GM19468 (cell line): ENCODE results near the gene CA7.
"Not testable (repeated sequence)": the region's sequence is repeated elsewhere in the genome, so short reads cannot be mapped to it uniquely, and the experiment has no call there.

ENCODE experiments used
- ATAC-seq: cut with Tn5 transposase; IDR thresholded peaks from one replicate; pipeline ENCODE4 v1.9.1; 2021; ENCODE audit warnings: mild to moderate bottlenecking, moderate library complexity, moderate number of reproducible peaks; ENCODE audit not compliant: unreplicated experiment; ENCODE audit errors: extremely low read depth

Gene CA7

DNA sequence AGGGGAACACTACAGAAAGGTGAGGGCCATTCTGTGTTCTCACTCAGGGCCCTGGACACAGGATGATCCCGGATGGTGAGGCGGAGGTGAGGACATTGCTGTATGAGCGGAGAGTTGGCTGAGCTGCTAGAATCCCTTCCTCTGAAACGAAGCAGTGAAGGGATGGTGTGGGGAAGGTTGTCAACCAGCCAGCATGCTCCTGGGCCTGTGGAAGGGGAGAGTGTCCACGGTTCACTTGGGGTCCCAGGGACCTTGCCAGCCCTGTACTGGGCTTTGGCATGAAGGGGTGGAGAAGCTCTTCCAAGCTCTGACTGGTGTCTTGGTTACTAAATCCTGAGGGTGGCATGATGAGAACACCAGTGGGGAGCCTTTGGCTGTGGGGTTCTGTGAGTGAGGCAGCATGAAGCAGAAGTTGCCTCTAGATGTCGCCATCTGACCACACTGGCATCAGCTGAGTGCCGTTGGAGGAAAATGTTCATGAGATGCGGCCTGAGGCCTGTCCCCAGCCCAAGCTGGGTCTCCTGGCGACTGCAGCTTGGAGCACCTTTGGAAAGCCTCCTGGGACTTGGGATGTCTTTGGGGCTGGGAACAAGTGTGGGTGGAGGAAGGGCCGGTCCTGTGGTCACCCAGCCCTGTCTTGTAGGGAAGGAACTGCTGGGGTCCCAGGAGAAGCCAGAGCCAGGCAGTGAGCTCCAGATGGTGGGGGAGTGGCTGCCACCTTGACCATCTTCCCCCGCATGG lies 50.9 kb downstream of the CA7 start:
- ATAC-seq, result peak; percentile 66

DNA sequence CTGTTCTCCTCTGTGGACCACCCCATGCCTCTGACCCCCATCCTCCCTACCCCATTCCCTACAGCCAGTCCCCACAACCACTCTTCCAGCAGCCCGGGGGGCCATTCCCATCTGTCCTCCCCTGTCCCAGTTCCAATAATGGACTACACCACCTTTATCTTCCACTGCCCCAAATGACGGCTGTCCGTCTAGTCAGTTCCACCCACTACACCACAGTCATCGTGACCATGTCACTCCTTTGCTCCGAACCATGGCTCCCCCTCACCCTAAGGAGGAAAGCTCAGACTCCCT lies 51.4 kb downstream of the CA7 start:
- ATAC-seq, result no peak

DNA sequence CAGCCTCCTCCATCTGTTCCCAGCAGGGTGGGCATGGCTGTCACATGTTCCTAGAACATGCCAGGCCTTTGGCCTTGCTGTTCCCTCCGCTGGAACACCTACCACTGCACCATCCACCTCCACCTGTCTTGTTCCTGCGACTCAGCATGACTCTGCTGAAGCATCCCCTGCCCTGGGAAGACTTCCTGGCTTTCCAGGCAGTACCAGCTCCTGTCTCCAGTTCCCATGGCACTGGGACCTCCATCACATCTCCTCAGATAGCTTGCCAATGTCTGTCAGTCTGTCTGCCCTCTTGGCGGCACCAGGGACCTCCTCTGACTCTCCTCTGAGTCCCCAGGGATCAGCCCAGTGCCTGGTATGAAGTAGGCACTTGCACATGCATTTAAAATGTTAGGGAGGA lies 51.8 kb downstream of the CA7 start:
- no peak for ATAC-seq

DNA sequence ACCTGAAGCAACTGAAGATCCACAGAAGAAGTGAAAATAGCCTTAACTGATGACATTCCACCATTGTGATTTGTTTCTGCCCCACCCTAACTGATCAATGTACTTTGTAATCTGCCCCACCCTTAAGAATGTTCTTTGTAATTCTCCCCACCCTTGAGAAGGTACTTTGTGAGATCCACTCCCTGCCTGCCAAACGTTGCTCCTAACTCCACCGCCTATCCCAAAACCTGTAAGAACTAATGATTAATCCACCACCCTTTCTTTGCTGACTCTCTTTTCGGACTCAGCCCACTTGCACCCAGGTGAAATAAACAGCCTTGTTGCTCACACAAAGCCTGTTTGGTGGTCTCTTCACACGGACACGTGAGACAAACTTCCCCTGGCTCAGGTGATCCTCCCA lies 52.5 kb downstream of the CA7 start:
- ATAC-seq, result not testable (repeated sequence)

DNA sequence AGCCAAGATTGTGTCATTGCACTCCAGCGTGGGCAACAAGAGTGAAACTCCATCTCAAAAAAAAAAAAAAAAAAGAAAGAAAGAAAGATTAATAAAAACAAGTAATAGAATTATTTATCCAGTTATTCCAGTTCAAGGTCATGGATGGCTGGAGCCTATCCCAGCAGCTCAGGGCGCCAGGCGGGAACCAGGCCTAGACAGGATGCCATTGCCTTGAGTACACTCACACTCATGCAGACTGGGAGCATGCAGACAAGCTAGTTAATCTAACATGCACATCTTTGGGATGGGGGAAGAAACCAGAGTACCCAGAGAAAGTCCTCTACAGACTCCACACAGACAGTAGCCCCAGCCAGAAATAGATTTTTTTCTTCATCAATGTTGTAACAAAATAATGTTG lies 54.0 kb downstream of the CA7 start:
- ATAC-seq, result no peak

DNA sequence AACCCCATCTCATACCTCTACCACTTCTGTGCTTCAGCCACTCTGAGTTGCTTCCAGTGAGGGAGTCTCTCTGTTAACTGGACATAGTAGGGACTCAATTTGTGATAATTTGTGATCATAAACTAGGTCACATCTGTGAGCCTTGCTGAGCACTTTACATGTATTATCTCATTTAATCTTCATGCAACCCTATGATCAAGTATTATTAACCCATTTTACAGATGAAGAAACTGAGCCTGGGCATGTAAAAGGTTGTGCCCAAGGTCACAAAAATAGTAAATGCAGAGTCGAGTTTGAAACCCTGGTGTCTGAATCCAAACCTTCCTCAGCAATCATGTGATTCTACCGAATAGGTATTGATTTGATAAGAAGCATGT lies 54.7 kb downstream of the CA7 start:
- ATAC-seq, result no peak

DNA sequence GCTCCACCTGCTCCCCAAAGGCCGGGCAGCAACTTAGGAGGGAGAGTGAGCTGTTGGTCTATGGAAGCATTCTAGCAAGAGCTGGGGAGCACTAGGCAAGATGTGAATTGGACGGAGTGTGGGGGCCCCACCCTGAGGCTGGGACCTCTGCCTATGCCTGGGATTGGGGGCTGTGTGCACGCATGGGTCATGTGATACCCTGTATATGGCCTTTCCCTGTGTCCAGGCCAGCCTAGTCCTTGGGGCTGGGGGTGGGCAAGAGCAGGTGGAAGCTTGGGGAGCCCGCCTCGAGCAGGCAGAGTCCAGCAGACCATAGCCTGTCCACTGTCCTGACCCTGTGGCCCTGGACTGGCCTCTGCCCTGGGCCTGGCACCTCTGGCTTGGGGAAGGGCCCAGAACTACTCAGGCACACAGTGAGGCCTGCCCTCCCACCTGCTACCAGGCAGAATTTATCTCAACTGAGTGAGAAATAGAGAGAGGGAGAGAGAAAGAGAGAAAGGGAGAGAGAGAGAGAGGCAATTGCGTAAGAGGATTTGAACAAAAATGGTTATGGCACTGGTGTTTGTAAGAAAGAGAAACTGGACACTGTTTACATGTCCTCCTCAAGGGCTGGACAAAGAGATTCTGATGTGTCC lies 55.2 kb downstream of the CA7 start:
- ATAC-seq, result no peak

DNA sequence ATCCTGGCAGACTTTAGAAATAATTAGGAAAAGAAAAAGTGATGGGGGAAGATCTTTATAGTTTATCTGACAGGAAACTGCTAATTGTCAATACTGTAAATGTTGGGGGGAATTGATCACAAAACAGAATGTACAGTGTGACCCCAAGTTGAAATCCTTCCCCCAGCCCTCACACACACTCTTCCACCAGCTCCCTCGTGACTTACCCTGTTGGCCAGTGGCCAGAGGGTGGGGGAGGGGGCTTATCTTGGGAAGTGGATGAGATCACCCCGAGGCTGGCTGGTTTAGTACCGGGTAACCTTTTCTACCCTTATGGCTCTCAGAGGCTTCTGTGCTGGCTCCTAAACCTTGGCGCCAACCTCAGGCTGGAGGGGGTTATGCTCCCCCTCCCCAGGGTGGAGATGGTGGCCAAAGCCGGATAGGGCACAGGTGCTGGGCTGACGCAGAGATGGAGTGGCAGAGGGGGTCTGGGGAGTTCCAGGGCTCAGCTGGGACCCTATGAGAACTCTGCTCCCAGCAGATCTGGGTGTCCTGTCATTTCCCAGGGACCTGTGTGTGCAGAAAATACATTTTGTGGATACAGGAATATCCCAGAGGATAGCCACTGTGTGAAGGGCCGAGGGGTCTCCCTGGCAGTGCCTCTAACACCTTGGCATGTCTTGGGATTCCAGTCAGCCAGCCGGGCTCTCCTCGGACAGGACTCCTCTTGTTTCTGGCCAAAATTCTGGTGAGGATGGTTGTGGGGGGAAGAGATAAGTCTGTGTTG lies 55.9 kb downstream of the CA7 start:
- no peak for ATAC-seq

DNA sequence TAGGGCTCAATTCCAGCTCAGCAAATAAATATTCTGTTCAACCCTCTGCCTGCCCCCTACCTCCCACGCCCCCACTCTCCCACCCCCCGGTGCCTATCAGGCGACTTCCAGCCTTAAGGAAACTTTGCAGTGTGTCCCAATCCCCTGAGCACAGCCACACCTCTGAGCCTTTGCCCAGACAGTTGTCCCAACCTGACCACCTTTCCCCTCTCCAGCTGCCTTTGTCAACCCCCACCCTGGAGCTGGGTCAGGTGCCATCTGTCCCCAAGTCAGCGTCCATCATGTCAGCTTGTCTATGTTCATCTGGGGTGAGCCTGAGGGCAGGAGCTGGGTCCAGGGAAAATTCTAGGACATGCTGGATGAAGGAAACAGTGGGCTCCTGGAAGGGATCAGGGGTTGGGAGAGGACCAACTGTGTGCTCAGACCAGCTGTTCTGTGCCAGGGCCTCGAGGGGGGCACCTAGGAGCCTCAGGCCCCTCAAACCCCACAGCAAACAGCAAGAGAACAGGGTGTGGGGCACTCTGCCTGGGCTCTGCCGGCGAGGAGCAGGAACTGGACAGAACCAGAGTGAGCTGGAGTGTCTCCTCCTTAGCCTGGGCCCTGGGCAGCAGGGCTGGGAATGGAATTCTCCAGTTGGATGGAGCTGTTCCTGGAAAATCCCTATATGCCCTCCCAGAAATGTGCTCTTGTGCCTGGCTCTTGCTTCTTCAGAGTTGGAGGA lies 56.7 kb downstream of the CA7 start:
- ATAC-seq, result no peak

DNA sequence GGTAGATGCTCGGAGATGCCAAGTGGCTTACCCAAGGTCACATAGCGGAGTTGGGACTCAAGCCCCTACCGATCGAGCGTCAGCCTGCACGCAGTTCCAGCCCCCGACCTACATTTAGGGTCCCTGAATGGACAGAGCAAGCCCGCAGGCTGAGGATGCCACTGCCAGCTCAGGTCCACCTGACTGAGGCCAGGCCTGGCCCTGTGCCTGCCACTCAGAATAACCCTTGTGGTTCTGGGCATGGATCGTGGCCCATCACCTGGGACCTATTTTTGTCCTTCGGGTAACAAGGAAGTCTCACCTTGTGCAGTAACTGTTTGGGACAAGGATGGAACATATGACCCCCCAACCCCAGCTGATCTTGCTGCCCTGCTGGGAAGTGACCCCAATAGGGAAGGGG lies 57.4 kb downstream of the CA7 start:
- no peak for ATAC-seq

DNA sequence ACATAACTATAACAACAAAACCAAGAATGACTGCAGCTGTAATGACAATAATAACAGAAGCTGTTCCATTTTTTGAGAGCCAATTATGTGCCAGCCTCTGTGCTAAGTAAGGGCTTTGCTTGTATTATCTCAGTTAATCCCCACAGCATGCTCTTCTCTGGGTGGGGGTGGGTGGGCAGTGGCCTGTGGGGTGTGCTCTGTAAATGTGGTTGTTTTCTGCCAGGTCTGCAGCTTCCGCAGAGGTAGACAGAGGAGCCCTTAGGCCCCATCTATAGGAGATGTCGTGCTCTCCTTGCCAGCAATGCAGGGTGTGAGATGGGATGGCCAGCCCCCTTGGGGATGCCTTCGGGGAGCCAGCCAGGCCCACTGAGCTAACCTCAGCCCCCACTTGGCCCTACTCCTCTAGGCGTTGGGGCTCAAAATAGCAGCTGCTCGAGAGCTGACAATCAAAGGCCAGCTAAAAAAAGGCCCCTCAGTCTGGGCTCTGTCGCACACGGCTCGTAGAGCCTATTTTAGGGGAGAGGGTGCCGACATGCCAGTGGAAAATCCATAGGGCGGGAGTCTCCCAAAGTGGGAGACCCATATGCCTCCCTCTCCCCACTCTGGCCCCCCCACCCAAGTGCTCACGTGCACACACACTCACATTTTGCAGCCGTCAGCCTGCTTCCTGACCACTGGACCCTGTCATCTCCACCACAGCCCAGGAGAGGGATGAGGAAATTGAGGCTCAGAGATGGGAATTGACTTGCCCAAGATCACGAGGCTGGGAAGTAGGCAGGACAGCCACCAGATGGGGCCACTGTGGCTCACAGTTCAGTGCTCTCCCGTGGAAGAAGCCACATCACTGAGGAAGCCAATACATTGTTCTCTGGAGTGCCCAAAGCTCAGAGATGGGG lies 58.7 kb downstream of the CA7 start:
- ATAC-seq, result no peak
